Activated T-cell treated with anti-CD3 and anti-CD28 coated beads for 48 hours (primary cell): ENCODE data around the gene CDC25B.

Source experiments
- DNase-seq: peaks from one replicate; pipeline ENCODE4 v3.0.0-alpha.2; 2020; ENCODE audit warnings: low read depth

CDC25B gene

GRCh38 chr20:3795511-3796468 is at the start of gene CDC25B:
Gene CDC25B (plus strand): TSS chr20:3796310. CDS start chr20:3796532, 222 bp downstream.
- peak; percentile 86 for DNase-seq

GRCh38 chr20:3747471-3747870 is 48.6 kb upstream of the CDC25B start:
- DNase-seq, result no peak

DNA sequence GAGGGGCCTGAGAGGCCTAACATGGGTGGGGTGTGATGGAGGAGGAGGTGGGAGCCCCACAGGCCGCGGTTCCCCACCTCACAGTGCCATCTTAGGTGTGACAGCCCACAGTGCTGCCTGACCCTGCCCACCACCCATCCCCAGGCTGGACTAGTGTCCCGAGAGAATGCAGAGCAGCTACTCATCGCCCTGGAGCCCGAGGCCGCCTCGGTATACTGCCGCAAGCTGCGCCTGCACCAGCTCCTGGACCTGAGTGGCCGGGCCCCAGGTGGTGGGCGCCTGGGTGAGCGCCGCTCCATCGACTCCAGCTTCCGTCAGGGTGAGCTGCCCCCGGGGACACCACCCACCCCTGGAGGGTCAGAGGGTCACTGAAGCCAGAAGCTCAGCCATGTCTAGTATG is 48.0 kb upstream of the CDC25B start:
- no peak for DNase-seq

DNA sequence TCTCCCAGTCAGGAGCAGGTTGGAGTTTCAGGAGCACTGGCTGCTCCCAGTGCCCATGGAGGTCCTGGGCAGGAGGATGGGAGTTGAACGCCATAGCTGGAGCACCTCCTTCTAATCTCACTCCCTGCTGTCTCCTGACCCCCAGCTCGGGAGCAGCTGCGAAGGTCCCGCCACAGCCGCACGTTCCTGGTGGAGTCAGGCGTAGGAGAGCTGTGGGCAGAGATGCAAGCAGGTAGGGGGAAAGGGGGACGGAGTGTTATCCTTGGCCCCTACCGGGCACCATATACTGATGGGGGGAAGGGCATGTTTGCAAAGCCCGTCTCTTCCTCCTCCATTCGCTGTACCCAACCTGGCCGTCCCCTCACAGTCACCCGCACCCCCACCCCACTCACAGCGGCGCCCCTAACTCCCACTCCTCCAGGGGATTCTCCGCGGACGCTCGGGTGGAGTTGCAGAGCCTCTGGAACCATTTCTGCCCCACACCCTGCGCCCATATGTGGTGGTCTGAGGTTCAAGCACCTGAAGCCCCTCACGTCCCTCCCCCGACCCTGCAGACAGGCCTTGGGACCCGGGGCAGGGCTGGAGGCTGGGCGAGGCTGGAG is 46.9 kb upstream of the CDC25B start:
- no peak for DNase-seq

GRCh38 chr20:3749689-3750531 is 46.2 kb upstream of the CDC25B start:
- peak; percentile 55 for DNase-seq

DNA sequence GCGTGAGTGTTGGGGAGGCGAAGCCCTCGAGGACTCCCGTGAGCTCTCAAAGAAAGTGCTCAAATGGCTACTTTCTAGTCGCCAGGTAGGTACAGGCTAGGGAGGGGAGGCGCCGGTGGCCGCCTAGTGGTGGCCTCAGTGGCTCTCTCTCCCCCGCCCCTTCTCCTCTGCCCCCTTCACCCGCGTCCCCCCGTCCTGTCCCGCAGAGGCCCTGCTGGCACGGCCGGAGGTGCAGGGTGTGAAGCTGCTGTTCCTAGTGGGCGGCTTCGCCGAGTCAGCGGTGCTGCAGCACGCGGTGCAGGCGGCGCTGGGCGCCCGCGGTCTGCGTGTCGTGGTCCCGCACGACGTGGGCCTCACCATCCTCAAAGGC is 44.8 kb upstream of the CDC25B start:
- no peak for DNase-seq

DNA sequence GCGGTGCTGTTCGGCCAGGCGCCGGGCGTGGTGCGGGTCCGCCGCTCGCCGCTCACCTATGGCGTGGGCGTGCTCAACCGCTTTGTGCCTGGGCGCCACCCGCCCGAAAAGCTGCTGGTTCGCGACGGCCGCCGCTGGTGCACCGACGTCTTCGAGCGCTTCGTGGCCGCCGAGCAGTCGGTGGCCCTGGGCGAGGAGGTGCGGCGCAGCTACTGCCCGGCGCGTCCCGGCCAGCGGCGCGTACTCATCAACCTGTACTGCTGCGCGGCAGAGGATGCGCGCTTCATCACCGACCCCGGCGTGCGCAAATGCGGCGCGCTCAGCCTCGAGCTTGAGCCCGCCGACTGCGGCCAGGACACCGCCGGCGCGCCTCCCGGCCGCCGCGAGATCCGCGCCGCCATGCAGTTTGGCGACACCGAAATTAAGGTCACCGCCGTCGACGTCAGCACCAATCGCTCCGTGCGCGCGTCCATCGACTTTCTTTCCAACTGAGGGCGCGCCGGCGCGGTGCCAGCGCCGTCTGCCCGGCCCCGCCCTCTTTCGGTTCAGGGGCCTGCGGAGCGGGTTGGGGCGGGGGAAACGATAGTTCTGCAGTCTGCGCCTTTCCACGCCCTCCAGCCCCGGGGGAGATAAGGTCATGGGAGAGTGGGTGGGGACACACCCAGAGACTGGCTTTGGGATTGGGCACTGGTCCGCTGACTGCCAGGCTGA is 44.3 kb upstream of the CDC25B start:
- peak; percentile 58 for DNase-seq

DNA sequence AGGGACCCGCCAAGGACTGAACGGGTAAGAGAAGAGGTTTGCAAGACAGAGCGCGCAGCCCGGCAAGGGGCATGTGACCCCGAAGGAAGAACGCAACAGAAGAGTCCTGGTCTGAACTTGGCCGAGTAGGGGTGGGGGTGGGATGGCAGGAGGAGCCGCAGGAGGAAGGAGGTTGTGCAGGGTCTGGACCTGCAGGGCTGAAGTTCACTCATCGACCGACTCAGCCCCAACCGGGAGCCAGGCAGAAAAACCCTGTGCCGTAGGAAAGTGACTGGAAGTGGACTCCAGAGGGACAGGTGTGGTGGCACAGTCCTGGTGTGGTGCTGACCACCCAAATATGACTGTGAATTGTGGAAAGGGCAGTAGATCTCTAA is 43.7 kb upstream of the CDC25B start:
- no peak for DNase-seq

DNA sequence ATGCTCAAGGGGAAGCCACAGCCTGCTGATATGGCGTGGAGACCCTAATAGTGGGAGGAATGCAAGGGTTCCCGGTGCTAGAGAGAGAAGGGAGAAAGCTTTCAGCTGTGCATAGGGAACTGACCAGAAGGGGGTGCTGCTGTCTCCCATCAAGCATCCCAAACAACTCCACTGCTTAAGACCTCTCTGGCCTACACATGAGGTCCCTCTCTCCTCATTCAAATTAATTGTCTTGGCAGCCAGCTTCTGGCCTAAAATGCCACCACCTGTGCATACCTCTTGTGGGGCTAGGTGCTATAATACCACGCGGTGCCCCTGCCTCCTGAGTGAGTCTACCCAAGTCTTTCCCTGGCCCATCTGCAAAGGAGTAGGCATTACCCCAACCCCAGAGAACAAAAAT is 43.0 kb upstream of the CDC25B start:
- DNase-seq, result peak; percentile 36

GRCh38 chr20:3753501-3754275 is 42.4 kb upstream of the CDC25B start:
- DNase-seq, result no peak

DNA sequence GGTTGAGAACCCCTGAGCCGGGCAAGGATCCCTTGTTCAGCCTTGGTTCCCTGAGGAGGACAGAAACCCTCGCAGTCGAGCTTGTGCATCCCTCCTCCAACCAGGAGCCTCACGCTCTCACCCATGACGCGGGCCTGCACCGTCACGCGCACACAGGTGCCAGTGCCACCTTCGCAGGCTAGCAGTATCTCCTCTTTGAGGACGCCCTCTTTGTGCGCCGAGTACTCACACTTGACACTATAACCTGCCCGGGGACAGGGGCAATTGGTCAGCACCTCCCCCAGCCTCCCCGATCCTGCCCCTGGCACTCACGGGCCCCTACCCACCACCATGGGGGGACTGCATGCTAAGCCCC is 41.9 kb upstream of the CDC25B start:
- DNase-seq, result no peak

GRCh38 chr20:3755269-3755668 is 40.8 kb upstream of the CDC25B start:
- no peak for DNase-seq

GRCh38 chr20:3755814-3756480 is 40.2 kb upstream of the CDC25B start:
- no peak for DNase-seq

DNA sequence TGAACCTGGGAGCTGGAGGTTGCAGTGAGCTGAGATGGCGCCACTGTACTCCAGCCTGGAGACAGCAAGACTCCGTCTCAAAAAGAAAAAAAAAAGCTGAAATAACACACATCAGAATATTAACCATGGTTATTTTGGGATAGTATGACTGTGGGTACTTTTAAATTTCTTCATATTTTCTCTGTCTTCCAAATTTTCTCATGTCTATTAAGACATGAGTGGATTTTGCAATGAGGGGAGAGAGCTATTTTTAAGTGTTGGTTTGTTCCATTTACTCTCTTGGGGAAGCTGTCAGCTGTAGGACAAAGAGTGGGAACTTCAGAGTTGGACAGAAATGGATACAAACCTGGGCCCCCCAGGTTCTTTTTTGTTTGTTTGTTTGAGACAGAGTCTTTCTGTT is 38.8 kb upstream of the CDC25B start:
- no peak for DNase-seq

DNA sequence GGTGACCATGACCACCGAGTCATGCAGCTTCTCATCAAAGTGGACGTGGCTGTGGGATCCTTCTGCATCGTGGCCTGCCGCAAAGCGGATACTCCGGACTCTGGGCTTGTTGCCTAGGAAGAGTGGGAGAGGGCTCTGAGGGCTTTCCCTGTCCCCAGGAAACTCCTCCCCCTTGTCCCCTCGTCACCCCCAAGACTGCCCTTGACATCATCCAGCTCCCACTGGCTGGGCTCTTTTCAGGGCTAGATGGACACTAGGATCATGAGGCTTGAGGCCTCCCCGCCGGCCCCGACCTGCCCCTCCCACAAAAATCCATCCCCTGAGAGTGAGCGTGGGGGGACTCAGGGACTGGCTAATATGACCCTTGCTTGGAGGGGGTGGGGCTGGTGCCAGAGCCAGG is 37.5 kb upstream of the CDC25B start:
- no peak for DNase-seq

GRCh38 chr20:3759316-3759823 is 36.7 kb upstream of the CDC25B start:
- no peak for DNase-seq

DNA sequence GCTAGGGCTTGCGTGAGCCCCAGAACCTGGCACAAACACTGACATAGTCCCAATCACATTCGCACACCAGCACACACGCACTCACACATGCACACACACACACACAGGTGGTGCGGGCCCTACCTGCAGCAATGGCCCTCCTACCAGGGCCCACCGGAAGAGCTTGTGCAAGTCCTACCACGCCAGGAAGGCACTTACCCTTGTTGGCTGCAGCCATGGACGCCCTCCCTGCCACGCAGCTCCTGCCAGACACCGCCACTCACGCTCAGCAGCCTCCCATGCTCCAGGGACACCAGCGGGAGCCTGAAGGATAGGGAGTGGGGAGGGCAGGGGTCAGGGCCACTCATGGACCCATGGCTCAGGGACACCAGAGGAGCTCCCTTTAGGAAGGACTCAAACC is 36.2 kb upstream of the CDC25B start:
- DNase-seq, result no peak

GRCh38 chr20:3760655-3761348 is 35.3 kb upstream of the CDC25B start:
- no peak for DNase-seq

DNA sequence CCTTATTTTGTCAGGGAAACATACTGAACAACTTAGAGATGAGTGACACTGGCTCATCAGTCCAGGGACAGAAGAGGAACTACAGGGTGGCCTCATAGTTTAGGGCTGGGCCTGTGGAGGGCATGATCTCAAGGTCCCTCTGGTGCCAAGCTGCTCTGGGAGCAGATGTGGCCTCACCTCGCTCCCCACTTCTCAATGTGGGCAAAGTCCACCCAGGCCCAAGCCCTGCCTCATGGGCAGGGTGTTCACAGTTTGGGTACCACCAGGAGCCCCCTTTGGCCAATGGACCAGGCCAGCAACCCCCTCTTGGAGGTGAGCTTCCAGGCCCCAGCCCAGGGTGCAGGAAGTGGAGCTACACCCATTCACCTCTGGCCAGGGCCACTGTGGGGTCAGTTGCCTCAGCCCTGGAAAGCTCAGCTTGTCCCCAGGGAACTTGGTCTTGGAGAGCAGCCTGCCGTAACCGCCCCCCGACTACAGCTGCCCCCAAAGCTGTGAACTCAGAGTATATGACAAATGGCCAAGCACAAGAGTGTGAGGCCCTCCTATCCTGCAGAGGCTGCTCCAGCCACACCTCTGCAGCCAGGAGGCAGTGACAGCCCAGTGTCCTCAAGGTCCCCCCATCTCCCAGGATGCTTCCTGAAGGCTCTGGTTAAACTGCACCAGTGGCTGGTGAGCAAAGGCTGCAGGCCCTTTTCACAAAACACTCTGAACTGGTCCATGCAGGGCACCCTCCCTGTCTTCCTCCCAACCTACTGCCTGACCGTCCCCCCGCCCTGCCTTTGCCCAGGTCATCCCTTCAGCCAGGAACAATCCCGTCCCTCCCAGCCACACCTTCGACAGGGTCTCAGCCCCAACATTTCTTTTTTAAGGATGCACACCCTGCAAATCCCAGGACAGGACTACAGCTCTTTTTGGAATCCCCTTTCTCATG is 32.2 kb upstream of the CDC25B start:
- DNase-seq, result no peak
